SK-N-SH treated with all-trans-retinoic acid at 6 μM for 48 hours (cell line): ENCODE measurements around the gene SCAPER.
"Not testable (repeated sequence)": the region's sequence is repeated elsewhere in the genome, so short reads cannot be mapped to it uniquely, and the experiment has no call there.

Source experiments
- ATAC-seq: fragments of 200-7000 bp; cut with Tn5 transposase; 3 replicates; pipeline ENCODE4 v1.9.1; 2020; ENCODE audit warnings: mild to moderate bottlenecking, moderate library complexity
- CREB5 ChIP-seq: fragments of 250-450 bp; sonication (Bioruptor Pico); IDR thresholded peaks from 2 replicates; pipeline ENCODE4 v1.5.1; 2020; ENCODE audit warnings: low read depth, mild to moderate bottlenecking, moderate library complexity
- CSDC2 ChIP-seq: fragments of 250-450 bp; sonication (Bioruptor Pico); IDR thresholded peaks from 2 replicates; pipeline ENCODE4 v1.5.0; 2020; ENCODE audit warnings: mild to moderate bottlenecking, moderate library complexity
- ESRRG ChIP-seq: fragments of 250-450 bp; sonication (Bioruptor Pico); IDR thresholded peaks from 2 replicates; pipeline ENCODE4 v1.6.1; 2021; ENCODE audit warnings: mild to moderate bottlenecking
- ISL1 ChIP-seq: fragments of 250-450 bp; sonication (Bioruptor Pico); IDR thresholded peaks from 2 replicates; pipeline ENCODE4 v2.1.2; 2022; ENCODE audit warnings: mild to moderate bottlenecking, moderate library complexity
- OSR1 ChIP-seq: fragments of 250-450 bp; sonication (Bioruptor Pico); IDR thresholded peaks from 2 replicates; pipeline ENCODE4 v1.8.0; 2022; ENCODE audit warnings: moderate library complexity, mild to moderate bottlenecking, inconsistent platforms
- POU6F1 ChIP-seq: fragments of 250-450 bp; sonication (Bioruptor Pico); IDR thresholded peaks from 2 replicates; pipeline ENCODE4 v1.8.0; 2021; ENCODE audit warnings: low read depth, mild to moderate bottlenecking, moderate library complexity, borderline replicate concordance
- PPARA ChIP-seq: fragments of 250-450 bp; sonication (Bioruptor Pico); IDR thresholded peaks from 2 replicates; pipeline ENCODE4 v1.5.0; 2020; ENCODE audit warnings: mild to moderate bottlenecking, borderline replicate concordance
- SNAI2 ChIP-seq: fragments of 250-450 bp; sonication (Bioruptor Pico); IDR thresholded peaks from 2 replicates; pipeline ENCODE4 v1.5.0; 2020; ENCODE audit warnings: mild to moderate bottlenecking, moderate library complexity
- TCF4 ChIP-seq: fragments of 250-450 bp; sonication (Bioruptor Pico); IDR thresholded peaks from 2 replicates; pipeline ENCODE4 v1.8.0; 2021; ENCODE audit warnings: mild to moderate bottlenecking, moderate library complexity, borderline replicate concordance
- TOX ChIP-seq: fragments of 250-450 bp; sonication (Bioruptor Pico); IDR thresholded peaks from 2 replicates; pipeline ENCODE4 v1.8.0; 2021; ENCODE audit warnings: mild to moderate bottlenecking, moderate library complexity, borderline replicate concordance
- ZC3H10 ChIP-seq: fragments of 250-450 bp; sonication (Bioruptor Pico); IDR thresholded peaks from 2 replicates; pipeline ENCODE4 v1.5.1; 2021; ENCODE audit warnings: mild to moderate bottlenecking, moderate library complexity
- ZNF565 ChIP-seq: fragments of 450-650 bp; formaldehyde crosslinking; conservative IDR thresholded peaks from 2 replicates; pipeline ENCODE4 v1.5.0; 2020; ENCODE audit warnings: low read depth, mild to moderate bottlenecking, moderate library complexity
- ZNF70 ChIP-seq: fragments of 450-650 bp; formaldehyde crosslinking; IDR thresholded peaks from 2 replicates; pipeline ENCODE4 v1.5.0; 2020; ENCODE audit warnings: mild to moderate bottlenecking, moderate library complexity
- ZNF8 ChIP-seq: fragments of 450-650 bp; formaldehyde crosslinking; IDR thresholded peaks from 2 replicates; pipeline ENCODE4 v1.5.0; 2020; ENCODE audit warnings: mild to moderate bottlenecking, moderate library complexity
- TF ChIP-seq, protein P1 (sequence below): fragments of 250-450 bp; sonication (Bioruptor Pico); IDR thresholded peaks from 2 replicates; pipeline ENCODE4 v1.5.0; 2020; ENCODE audit warnings: mild to moderate bottlenecking, moderate library complexity
- TF ChIP-seq, protein P2 (sequence below): fragments of 250-450 bp; sonication (Bioruptor Pico); IDR thresholded peaks from 2 replicates; pipeline ENCODE4 v1.5.1; 2021; ENCODE audit warnings: mild to moderate bottlenecking, moderate library complexity

The SCAPER gene

GRCh38 chr15:76894174-76894573, 11.0 kb downstream of the SCAPER start:
- ATAC-seq = no peak
- TF ChIP-seq CSDC2 (CRISPR knock-in tag) = no peak

- ATAC-seq = not testable (repeated sequence)
These were observed 12.3 kb downstream of the SCAPER start for GRCh38 chr15:76892836-76893235.

GRCh38 chr15:76887280-76888141, 17.6 kb downstream of the SCAPER start:
- ATAC-seq = not testable (repeated sequence)

GRCh38 chr15:76885212-76885611, 19.9 kb downstream of the SCAPER start:
- no peak for ATAC-seq
- TF ChIP-seq ESRRG (CRISPR knock-in tag) (no peak), ZNF565 (CRISPR knock-in tag) (no peak), OSR1 (CRISPR knock-in tag) (no peak), CREB5 (no peak), CSDC2 (CRISPR knock-in tag) (no peak), ZC3H10 (CRISPR knock-in tag) (no peak), TCF4 (CRISPR knock-in tag) (no peak), SNAI2 (CRISPR knock-in tag) (no peak), ZNF8 (CRISPR knock-in tag) (no peak)
- TF ChIP-seq, protein P1, sequence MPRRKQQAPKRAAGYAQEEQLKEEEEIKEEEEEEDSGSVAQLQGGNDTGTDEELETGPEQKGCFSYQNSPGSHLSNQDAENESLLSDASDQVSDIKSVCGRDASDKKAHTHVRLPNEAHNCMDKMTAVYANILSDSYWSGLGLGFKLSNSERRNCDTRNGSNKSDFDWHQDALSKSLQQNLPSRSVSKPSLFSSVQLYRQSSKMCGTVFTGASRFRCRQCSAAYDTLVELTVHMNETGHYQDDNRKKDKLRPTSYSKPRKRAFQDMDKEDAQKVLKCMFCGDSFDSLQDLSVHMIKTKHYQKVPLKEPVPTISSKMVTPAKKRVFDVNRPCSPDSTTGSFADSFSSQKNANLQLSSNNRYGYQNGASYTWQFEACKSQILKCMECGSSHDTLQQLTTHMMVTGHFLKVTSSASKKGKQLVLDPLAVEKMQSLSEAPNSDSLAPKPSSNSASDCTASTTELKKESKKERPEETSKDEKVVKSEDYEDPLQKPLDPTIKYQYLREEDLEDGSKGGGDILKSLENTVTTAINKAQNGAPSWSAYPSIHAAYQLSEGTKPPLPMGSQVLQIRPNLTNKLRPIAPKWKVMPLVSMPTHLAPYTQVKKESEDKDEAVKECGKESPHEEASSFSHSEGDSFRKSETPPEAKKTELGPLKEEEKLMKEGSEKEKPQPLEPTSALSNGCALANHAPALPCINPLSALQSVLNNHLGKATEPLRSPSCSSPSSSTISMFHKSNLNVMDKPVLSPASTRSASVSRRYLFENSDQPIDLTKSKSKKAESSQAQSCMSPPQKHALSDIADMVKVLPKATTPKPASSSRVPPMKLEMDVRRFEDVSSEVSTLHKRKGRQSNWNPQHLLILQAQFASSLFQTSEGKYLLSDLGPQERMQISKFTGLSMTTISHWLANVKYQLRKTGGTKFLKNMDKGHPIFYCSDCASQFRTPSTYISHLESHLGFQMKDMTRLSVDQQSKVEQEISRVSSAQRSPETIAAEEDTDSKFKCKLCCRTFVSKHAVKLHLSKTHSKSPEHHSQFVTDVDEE (CRISPR knock-in tag) = no peak

DNA sequence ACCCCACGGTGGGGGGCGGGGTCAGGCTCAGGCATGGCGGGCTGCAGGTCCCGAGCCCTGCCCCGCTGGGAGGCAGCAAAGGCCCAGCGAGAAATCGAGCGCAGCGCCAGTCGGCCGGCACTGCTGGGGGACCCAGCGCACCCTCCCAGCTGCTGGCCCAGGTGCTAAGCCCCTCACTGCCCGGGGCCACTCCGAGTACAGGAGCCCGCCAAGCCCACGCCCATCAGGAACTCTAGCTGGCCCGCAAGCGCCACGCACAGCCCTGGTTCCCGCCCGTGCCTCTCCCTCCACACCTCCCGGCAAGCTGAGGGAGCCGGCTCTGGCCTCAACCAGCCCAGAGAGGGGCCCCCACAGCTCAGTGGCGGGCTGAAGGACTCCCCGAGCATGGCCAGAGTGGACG, 29.2 kb downstream of the SCAPER start:
- no peak for ATAC-seq
- TF ChIP-seq POU6F1 (CRISPR knock-in tag) (no peak), CSDC2 (CRISPR knock-in tag) (no peak), ZNF8 (CRISPR knock-in tag) (no peak), OSR1 (CRISPR knock-in tag) (no peak), ZNF70 (CRISPR knock-in tag) (no peak), ISL1 (CRISPR knock-in tag) (no peak), CREB5 (no peak), TCF4 (CRISPR knock-in tag) (no peak), TOX (CRISPR knock-in tag) (no peak), PPARA (CRISPR knock-in tag) (no peak)
- TF ChIP-seq, protein P1 (CRISPR knock-in tag) = no peak
- TF ChIP-seq, protein P2, sequence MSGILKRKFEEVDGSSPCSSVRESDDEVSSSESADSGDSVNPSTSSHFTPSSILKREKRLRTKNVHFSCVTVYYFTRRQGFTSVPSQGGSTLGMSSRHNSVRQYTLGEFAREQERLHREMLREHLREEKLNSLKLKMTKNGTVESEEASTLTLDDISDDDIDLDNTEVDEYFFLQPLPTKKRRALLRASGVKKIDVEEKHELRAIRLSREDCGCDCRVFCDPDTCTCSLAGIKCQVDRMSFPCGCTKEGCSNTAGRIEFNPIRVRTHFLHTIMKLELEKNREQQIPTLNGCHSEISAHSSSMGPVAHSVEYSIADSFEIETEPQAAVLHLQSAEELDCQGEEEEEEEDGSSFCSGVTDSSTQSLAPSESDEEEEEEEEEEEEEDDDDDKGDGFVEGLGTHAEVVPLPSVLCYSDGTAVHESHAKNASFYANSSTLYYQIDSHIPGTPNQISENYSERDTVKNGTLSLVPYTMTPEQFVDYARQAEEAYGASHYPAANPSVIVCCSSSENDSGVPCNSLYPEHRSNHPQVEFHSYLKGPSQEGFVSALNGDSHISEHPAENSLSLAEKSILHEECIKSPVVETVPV (CRISPR knock-in tag) = no peak
- TF ChIP-seq, all 23 proteins: peak for 0

- ATAC-seq = not testable (repeated sequence)
These were observed 32.1 kb downstream of the SCAPER start for GRCh38 chr15:76873066-76873465.
